Measurements from ENCODE around the gene ICE2. TPM values are rescaled to one million over a fixed set of nuclear protein-coding genes. Genes with fewer than 3 reads are reported as not detected.

The ICE2 gene
- total RNA-seq, 4 donors from 2014 or later, result 18.2 to 89.9 (median 43.7) TPM

DNA sequence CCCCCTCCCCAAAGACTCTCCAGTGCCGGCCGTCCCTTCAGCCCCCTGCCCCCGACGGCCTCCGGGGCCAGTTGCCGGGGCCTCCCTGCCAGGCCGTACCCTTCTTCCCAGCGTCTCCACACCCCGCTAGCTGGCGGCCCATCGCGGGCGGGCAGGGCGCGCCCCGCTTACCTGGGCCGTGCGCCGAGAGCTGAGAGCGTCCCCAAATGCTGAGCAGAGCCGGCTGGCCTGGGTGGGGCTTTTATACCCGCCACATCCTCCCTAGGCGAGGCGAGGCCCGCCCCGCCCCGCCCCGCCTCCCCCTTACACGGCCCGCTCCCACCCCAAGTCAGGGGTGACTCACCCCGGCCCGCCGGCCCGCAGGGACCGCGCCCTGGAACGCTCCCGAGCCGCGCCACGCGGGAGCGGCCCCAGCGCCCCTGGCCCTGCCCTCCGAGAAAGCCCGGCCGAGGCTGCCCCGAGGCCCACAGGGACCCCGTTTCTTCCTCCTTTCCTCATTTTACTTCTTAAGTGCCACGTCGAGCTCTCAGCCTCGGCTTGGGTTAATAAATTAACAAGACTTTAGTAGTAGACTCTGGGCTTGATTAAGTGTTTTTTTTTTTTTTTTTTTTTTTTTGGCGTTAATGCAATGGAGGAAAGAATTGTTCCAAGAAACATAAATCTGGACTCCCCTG lies 81.0 kb downstream of the ICE2 start, which contains the start of gene ANXA2:
ANXA2 (minus strand) TSS at position 215 of the 674 bp plus-strand sequence. CDS start 11,911 bp downstream, outside the sequence.
- peak within 1 kb of the TSS; percentile 85 to 87 for H3K4me3 ChIP-seq
- no peaks in the 10 kb centered on the region for H3K36me3 ChIP-seq
- no peaks in the 10 kb centered on the region for H3K9me3 ChIP-seq
- H3K27me3 ChIP-seq, result no peaks in the 10 kb centered on the region
- TF ChIP-seq, protein P1, sequence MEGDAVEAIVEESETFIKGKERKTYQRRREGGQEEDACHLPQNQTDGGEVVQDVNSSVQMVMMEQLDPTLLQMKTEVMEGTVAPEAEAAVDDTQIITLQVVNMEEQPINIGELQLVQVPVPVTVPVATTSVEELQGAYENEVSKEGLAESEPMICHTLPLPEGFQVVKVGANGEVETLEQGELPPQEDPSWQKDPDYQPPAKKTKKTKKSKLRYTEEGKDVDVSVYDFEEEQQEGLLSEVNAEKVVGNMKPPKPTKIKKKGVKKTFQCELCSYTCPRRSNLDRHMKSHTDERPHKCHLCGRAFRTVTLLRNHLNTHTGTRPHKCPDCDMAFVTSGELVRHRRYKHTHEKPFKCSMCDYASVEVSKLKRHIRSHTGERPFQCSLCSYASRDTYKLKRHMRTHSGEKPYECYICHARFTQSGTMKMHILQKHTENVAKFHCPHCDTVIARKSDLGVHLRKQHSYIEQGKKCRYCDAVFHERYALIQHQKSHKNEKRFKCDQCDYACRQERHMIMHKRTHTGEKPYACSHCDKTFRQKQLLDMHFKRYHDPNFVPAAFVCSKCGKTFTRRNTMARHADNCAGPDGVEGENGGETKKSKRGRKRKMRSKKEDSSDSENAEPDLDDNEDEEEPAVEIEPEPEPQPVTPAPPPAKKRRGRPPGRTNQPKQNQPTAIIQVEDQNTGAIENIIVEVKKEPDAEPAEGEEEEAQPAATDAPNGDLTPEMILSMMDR (IDR thresholded peaks at IDR 0.05), result no peak
- TF ChIP-seq POLR2A (IDR thresholded peaks at IDR 0.05), result peak; percentile 80 to 90
- intact Hi-C loops (cut with DNase I; ENCODE audit: low total_unique reads), result no loop called here
- H3K27ac ChIP-seq, result peak within 1 kb of the TSS; percentile 90 to 96
- H3K4me1 ChIP-seq, result peaks cover 14 to 22% of the 10 kb centered on the region in 2 donors
- peak; percentile 87 to 89 for DNase-seq

DNA sequence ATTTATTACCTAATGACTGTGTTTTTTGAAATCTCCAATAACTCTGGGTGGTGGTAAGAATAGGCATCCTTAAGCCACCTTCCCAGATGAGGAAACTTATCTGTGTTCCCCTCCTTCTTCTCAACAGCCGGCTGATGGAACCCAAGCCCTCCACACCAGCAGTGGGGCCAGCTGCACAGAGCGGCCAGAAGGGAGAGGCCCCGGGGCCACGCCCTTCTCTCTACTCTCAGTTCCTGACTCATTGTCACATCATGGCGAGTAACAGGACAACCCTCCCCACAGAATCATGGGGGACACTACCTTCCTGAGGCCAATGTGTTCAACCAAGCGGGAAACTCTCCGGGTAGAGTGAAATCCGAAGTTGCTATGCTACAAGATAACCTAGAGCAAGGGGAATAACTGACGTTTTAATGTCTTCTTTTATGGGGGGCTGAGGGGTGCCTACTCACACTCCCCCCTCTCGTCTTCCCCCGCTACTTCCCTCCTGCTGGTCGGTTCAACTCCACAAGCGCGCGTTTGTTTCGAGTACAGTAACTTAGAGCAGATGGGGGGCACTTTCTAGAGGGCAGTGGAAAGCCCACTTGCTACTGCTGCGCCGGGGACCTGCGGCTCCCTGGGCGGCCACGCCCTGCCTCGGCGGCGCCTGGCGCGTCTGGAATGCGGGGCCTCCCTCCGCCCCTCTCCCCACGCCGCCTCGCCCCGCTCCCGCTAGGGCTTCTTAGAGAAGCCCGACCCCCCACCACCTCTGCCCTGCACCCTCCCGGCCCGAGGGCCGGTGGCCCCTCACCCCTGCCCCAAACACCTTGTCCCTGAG lies 81.8 kb downstream of the ICE2 start:
- intact Hi-C loops (cut with DNase I; ENCODE audit: low total_unique reads), result no loop called here
- no peak for TF ChIP-seq POLR2A (IDR thresholded peaks at IDR 0.05)
- TF ChIP-seq, protein P1 (IDR thresholded peaks at IDR 0.05), result no peak
- peaks cover 14 to 23% of the 10 kb centered on the region in 2 donors for H3K4me1 ChIP-seq
- peak overlapping the region; percentile 85 to 87 for H3K4me3 ChIP-seq
- H3K27ac ChIP-seq, result peak overlapping the region; percentile 90 to 96
- H3K36me3 ChIP-seq, result no peaks in the 10 kb centered on the region
- no peaks in the 10 kb centered on the region for H3K9me3 ChIP-seq
- no peaks in the 10 kb centered on the region for H3K27me3 ChIP-seq
- peak; percentile 59 to 60 for DNase-seq

DNA sequence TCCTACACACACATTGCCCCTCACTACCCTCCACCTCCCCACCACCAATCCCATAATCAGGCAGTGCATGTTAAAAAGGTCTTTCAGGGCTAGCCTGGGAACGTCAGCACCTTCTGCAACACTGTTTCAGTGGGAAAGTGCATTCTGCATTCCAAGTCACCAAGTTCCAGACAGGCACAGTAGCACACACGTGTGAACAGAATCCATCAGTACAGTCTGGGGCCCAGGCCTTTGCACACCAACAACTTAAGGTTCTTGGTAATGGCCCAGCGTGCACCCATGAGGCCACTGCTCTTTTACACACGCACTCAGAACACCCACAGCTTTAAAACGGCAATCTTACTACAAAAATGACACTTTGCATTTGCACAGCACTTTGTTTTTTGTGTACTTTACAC lies 82.4 kb downstream of the ICE2 start:
- intact Hi-C loops (cut with DNase I; ENCODE audit: low total_unique reads), result no loop called here
- H3K27me3 ChIP-seq, result no peaks in the 10 kb centered on the region
- no peaks in the 10 kb centered on the region for H3K36me3 ChIP-seq
- no peaks in the 10 kb centered on the region for H3K9me3 ChIP-seq
- peaks cover 20 to 28% of the 10 kb centered on the region in 2 donors for H3K4me1 ChIP-seq
- H3K27ac ChIP-seq, result peak overlapping the region; percentile 90 to 96
- no peak for TF ChIP-seq POLR2A (IDR thresholded peaks at IDR 0.05)
- TF ChIP-seq, protein P1 (IDR thresholded peaks at IDR 0.05), result no peak
- peak overlapping the region; percentile 85 to 87 for H3K4me3 ChIP-seq
- no peak for DNase-seq

DNA sequence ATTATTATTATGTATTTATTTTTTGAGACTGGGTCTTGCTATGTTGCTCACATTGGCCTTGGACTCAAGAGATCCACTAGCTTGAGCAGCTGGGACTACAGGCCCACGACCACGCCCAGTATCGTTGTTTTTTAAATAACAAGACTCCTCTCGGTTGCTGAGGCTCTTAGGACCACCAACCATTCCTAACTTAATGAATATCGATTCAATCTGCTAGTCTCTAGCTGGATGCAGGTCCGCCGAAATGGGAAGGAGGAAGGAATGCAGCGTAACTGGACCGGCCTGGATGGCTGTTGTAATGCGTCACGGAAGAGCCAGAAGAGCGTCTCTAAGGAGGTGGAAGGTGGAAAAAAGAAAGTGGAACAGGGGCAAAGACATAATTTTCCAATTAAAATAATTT lies 82.8 kb downstream of the ICE2 start:
- H3K4me1 ChIP-seq, result peaks cover 25 to 30% of the 10 kb centered on the region in 2 donors
- TF ChIP-seq, protein P1 (IDR thresholded peaks at IDR 0.05), result no peak
- TF ChIP-seq POLR2A (IDR thresholded peaks at IDR 0.05), result no peak
- no peak for DNase-seq
- no peaks in the 10 kb centered on the region for H3K9me3 ChIP-seq
- peak overlapping the region in 1 of 2 donors; percentile 87 for H3K4me3 ChIP-seq
- H3K27me3 ChIP-seq, result no peaks in the 10 kb centered on the region
- intact Hi-C loops (cut with DNase I; ENCODE audit: low total_unique reads), result no loop called here
- no peaks in the 10 kb centered on the region for H3K36me3 ChIP-seq
- peak overlapping the region; percentile 90 to 96 for H3K27ac ChIP-seq

All from uterus (tissue), 4 donors.